C4-2B (cell line): Measurements from ENCODE around the gene SH2D6.

ENCODE experiments used
- H3K27ac ChIP-seq: fragments of 450-650 bp; 2 replicates; pipeline ENCODE4 v1.5.1; 2017
- CTCF ChIP-seq: fragments of 450-650 bp; conservative IDR thresholded peaks from 2 replicates; pipeline ENCODE4 v1.5.1; 2017; ENCODE audit warnings: mild to moderate bottlenecking
- ZFX ChIP-seq: fragments of 450-650 bp; IDR thresholded peaks from 2 replicates; pipeline ENCODE4 v1.6.1; 2017

The SH2D6 gene

GRCh38 chr2:85420536-85421259 is 2.2 kb downstream of the SH2D6 start:
- peak overlapping the region; percentile 95 for H3K27ac ChIP-seq
- TF ChIP-seq ZFX (no peak), CTCF (peak; percentile 98)

DNA sequence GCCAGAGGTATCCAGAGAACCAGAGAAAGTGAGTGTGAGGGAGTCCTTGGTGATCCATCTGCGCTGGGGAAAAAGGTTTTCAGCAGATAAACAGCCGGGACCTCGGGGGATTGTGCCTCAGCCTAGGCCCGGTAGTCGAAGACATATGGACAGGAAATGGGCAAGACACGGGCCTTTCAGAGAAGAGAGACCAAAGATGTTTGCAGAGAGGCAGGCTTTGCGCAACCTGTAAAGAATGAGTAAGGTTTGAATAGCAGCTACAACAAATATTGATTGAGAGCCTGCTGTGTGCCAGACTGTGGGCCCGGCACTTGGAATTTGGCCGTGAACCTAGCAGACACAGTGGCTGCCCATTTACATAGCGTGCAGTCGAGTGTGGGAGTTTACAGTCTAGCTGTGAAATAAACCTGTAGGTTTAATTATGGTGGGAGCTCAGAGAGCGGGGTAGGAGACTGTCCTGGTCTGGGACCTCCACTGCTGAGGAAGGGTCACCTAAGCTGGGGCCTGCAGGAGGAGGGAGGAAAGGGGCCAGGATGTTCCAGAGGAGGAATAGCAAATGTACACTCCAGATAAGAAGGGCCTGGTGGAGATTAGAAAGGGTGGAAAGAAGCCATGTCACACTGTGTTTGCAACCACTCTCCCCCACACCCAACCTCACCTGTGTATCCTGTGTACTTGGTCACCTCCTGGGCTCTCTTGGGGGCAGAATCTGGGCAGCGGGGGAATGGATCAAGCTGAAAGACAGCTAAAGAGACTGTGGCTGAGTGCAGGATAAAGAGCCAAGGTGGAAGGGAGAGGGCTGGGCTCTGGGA is 3.0 kb downstream of the SH2D6 start:
- peak overlapping the region; percentile 95 for H3K27ac ChIP-seq
- peak; percentile 44; the same call in 1 of the 2 replicates for TF ChIP-seq ZFX
- no peak for TF ChIP-seq CTCF

- peak overlapping the region; percentile 95 for H3K27ac ChIP-seq
- TF ChIP-seq CTCF (no peak), ZFX (no peak)
These were observed 3.6 kb downstream of the SH2D6 start for GRCh38 chr2:85422072-85422457.

DNA sequence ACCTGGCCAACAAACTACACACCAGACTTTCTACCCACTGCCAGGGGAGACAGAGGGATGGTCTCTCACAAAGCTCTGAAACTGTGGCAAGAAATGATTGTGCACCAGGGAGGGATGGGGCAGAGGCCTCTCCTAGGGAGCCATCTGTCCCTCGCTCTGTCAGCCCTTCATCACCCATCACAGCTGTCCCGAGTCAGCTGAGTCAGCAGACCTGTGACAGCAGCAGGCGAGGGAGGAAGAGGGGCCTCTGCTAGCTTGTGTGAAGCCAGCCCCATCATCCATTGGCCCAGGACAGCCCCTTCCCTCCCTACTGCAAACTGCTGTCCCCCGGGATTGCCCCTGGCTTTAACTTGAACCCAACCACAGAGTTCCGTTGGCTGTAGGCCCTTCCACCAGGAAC is 5.0 kb downstream of the SH2D6 start:
- no peak overlapping the region for H3K27ac ChIP-seq
- no peak for TF ChIP-seq ZFX
- TF ChIP-seq CTCF, result no peak

- TF ChIP-seq CTCF, result no peak
- TF ChIP-seq ZFX, result no peak
- H3K27ac ChIP-seq, result no peak overlapping the region
These were observed 7.1 kb downstream of the SH2D6 start for GRCh38 chr2:85425588-85425987.

DNA sequence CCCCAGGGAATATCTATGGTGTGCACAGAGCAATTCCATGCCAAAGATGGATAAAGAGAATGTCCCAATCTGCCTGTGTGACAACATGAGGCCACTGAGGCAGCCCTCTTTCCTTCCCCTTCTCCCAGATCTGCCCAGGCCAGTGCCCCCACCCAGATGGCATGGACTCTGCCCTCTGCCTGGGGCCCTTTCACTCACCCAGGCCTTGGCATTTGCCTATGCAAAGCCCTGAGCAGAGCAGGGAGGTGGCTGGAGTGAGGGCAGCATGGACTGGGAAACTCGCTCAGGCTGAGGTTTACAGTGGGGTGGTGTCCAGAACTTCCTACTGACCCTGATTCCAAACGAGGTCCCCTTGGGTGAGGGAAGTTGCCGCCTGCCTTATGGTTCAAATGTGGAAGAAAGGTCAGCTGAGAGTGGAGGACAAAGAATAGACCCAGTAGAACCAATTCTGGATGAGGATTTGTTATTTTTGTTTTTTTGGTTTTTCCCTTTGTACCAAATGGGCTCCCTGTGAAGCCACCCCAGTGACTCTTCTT is 8.9 kb downstream of the SH2D6 start:
- H3K27ac ChIP-seq, result no peak overlapping the region
- TF ChIP-seq CTCF (no peak), ZFX (no peak)

- no peak overlapping the region for H3K27ac ChIP-seq
- TF ChIP-seq ZFX (no peak), CTCF (no peak)
These were observed 9.9 kb downstream of the SH2D6 start for GRCh38 chr2:85428343-85428881.
